ENCODE measurements around the gene CASP2.

CASP2 gene

DNA sequence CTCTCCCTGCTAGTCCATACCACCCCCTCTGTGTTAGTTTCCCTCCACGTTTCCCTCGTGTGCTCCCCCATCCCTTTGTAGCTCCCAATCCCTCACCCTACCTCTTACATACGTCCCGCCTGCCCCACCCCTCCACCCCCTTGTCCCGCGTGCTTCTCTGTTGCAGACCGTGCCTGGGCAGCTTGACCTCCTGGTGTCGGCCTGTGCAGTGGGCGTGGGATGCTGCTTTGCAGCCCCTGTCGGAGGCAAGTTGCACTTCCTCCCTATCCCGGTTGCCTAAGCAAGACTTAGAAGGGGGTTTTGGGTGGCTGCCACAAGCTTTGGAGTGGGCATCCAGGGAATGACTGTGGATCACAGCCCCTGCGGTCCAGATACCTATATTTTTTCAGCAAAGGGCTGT lies 35.5 kb downstream of the CASP2 start:
- FAIRE-seq, result no peak
- DNase-seq (ENCODE audit: extremely low spot score, insufficient read length, low read depth), result no peak

DNA sequence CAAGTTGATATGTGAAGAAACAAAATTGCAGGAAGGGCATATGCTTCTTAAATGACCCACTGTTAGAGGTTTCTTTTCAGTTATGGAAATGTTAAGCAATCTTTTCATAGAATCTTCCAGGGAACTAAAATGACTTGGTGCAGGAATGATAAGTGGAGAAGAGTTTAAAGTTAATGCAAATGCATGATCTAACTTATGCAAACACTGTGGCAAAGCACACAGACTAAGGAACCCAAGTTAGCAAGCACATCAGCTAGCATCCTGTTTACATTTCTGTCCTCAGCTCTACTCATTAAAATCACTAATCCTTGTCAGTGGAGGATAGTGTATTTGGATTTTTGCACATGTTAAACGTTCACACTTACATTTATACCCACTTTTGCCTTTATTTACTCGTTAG lies 37.1 kb downstream of the CASP2 start:
- DNase-seq (ENCODE audit: extremely low spot score, insufficient read length, low read depth) (no peak), FAIRE-seq (no peak)

DNA sequence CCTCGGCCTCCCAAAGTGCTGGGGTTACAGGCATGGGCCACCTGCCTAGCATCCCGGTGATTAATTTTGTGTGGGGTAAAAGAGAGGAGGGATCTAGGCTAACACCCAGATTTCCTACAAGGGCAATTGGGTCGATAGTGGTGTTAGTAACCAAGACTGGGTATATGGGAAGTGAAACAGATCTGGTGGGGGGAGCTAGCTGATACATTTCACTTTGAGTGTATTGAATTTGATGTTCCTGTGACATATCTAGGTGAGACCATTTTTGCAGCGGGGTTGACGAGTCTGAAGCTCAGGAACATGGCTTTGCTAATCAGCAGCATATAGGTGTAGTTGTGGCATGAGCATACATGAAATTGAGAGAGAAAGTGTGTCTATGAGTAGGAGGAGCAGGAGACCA lies 39.8 kb downstream of the CASP2 start:
- DNase-seq (ENCODE audit: extremely low spot score, insufficient read length, low read depth), result no peak
- no peak for FAIRE-seq

DNA sequence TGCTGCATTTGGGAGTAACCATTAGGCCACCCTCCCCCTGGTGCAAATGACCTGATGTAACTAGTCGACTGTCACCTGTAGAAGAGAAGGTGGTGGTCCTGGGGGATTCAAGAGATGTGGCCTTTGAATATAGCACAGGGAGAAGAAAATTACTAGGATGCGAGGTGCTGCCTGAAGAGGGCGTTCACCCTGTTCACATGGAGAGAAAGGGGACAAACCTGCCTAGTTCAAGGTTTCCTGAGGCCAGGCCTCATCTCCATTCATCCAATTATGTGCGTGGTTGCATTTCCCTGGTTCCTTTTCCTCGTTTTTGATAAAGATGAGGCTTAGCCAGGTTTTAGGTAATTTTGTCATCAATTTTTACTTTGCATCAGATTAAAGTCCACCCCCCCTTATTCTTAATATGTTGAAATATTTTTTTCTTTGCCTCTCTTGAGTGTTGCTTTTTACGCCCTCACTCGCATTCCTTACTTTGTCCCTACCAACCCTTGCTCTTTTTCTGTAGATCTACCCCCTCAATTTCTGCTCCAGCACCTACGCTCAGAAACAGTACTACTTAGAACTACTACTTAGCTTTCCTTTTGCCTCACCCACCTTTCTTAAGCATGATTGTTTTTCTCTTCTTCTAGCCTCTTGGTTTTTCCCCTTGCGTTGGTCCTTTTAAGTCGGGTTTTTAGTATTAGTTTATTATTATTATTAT lies 41.5 kb downstream of the CASP2 start:
- FAIRE-seq (no peak), DNase-seq (ENCODE audit: extremely low spot score, insufficient read length, low read depth) (no peak)

DNA sequence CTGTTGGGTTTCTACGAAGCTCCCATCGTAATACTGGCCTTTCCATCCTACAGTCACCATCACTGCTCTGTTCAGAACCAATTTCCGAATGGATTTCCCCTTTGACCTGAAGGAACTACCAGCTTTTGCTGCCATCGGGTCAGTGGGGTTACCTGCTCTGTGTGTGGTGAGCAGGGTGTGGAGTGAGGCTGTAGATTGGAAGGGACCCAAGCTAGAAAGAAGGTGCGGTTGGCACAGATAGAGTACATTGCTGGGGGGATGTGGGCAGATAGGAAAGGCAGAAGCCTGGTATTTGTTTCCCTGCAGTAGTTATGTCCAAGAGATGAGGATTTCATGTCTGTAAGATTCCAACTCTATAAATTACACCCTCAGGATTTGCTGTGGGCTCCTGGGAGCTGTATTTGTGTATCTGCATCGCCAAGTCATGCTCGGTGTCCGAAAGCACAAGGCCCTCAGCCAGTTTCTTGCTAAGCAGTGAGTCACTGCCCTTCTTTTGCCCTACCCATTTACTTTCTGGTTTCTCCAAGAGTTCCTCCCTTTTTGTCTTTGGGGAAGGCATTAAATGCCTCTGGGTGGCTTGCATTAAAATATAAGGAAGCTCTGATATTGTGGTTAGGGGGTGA lies 43.1 kb downstream of the CASP2 start:
- DNase-seq (ENCODE audit: extremely low spot score, insufficient read length, low read depth), result no peak

DNA sequence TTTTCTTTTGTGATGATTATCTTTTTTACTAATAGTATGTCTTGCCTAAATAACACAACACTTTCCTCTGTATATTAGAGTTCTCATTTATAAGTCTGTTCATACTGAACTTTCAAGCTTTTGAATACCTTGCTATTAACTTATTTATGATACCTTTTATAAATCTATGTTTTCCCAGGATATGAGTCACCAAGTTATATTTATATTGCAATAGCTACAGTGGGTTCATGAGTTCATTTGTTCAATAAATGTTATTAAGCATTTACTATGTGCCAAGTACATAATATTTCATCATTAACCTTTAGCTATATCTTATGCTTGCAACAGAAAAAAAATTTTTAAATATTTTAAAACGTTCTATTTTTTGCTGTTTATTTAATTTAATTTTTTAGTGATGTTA lies 46.1 kb downstream of the CASP2 start:
- FAIRE-seq (no peak), DNase-seq (ENCODE audit: extremely low spot score, insufficient read length, low read depth) (no peak)

More for the DNA sequence above, 43.1 kb downstream of the CASP2 start:
- FAIRE-seq, result no peak

DNA sequence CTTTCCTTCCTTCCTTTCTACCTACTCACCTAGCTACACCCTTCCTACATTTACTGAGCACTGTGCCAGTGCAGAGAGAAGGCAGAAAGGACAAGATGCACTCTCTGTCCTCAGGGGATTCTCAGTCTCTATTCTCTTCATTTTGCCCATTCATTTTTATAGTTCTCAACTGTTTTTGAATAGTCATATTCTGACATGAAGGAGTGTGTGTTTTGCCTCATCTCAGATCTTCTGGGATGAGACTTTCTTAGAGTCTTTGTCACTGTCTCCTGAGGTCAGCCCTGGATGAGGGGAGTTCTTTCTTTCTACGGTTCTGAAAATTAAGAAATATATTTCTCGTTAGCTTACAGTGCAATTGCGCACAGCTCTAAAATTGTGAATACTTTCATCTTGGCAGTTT lies 49.1 kb downstream of the CASP2 start:
- FAIRE-seq, result no peak
- DNase-seq (ENCODE audit: extremely low spot score, insufficient read length, low read depth), result no peak

DNA sequence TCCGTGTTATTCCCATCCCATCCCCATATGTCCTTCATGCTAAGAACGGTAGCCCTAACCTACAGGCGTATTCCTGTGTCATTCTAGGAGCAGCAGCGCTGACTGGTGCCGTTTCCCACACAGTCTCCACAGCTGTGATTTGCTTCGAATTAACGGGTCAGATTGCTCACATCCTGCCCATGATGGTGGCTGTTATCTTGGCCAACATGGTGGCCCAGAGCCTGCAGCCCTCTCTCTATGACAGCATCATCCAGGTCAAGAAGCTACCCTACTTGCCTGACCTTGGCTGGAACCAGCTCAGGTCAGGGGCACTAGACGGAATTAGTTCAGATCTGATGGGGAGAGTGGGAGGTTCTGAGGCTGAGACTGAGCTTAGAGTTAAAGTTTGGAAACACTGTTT lies 53.7 kb downstream of the CASP2 start:
- DNase-seq (ENCODE audit: extremely low spot score, insufficient read length, low read depth), result no peak
- no peak for FAIRE-seq

DNA sequence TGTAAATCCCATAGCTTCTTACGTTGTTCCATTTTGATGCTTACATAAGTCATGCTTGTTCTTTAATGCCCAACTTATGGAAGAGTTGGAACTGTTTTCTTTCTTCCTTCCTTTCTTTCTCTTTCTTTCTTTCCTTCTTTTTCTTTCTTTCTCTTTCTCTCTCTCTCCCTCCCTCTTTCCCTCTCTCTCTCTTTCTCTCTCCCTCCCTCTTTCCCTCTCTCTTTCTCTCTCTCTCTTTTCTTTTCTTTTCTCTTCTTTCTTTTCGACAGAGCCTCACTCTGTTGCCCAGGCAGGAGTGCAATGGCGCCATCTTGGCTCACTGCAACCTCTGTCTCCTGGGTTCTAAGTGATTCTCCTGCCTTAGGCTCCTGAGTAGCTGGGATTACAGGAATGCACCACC lies 55.4 kb downstream of the CASP2 start:
- FAIRE-seq (no peak), DNase-seq (ENCODE audit: extremely low spot score, insufficient read length, low read depth) (no peak)

DNA sequence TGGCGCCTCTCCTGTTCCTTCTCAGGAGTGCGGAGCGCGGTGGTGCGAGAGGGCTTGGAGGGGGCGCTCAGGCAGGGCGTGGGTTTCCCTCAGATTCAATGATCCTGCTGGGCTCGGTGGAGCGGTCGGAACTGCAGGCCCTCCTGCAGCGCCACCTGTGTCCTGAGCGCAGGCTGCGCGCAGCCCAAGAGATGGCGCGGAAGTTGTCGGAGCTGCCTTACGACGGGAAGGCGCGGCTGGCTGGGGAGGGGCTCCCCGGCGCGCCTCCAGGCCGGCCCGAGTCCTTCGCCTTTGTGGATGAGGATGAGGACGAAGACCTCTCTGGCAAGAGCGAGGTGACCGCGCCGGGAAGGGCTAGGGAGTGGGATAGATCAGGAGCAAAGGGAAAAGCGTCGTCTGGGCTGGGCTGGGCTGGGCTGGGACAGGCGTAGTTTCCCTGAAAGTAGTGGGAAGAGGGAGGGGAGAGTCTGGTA lies 57.3 kb downstream of the CASP2 start:
- FAIRE-seq, result no peak

DNA sequence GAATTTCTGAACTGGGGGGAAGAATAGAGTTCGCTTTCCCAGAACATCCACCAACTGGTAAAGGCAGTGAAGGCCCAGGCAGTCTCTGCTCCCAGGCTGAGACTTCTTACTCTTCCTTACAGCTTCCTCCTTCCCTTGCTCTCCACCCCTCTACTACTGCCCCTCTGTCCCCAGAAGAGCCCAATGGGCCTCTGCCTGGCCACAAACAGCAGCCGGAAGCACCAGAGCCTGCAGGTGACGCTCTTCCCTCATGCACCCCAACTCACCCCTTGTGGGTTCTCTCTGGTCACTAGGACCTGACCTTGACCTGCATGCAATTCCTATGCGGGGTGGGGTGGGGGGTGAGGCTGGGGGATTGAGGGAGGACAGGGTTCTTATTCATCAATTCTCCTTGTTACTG lies 57.9 kb downstream of the CASP2 start:
- no peak for DNase-seq (ENCODE audit: extremely low spot score, insufficient read length, low read depth)
- no peak for FAIRE-seq

More for the DNA sequence above, 57.3 kb downstream of the CASP2 start:
- DNase-seq (ENCODE audit: extremely low spot score, insufficient read length, low read depth), result no peak

DNA sequence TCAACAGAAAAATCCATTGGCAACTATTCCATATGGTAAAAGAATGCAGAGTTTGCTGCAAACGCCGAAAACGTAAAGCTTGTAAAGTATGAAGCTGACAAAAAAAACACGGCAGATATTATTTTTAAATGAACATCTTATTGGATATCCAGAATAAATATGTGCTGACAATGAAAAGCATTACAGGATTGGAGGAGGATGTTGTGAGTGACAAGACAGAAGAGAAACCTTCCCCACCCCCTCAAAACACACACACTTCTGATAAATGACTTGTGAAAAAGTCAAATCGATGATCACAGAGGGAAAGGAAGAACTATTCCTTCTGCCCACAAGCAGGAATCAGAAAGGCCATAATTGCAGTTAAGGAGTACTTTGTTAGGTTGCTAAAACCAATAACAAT lies 59.8 kb downstream of the CASP2 start:
- DNase-seq (ENCODE audit: extremely low spot score, insufficient read length, low read depth), result no peak
- FAIRE-seq, result no peak

DNA sequence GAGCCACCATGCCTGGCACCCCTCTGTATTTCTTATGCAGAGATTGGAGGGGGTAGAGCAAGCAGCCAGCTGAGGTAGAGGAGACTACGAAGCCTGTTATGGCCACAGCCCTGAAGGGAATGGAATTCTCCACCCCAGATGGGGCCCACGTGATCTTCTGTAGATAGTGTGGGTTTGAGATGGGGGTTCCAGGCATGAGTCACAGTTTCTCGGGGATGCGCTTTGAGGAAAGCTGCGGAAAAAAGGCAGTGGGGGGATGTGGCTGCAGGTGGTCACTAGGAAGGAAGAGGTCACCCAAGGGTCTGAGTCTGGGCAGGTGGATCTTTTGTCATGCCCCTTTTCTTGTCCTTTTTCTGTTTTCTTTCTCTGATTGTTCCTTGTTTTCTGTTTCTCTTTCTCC lies 62.9 kb downstream of the CASP2 start:
- DNase-seq (ENCODE audit: extremely low spot score, insufficient read length, low read depth) (no peak), FAIRE-seq (no peak)

DNA sequence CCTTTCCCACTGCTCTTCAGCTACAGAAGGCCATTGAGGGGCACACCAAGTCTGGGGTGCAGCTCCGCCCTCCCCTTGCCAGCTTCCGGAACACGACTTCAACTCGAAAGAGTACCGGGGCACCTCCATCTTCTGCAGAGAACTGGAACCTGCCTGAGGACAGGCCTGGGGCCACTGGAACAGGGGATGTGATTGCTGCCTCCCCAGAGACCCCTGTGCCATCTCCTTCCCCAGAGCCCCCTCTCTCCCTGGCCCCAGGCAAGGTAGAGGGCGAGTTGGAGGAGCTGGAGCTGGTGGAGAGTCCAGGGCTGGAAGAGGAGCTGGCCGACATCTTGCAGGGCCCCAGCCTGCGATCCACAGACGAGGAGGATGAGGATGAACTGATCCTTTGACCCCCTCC lies 63.4 kb downstream of the CASP2 start:
- DNase-seq (ENCODE audit: extremely low spot score, insufficient read length, low read depth), result no peak
- FAIRE-seq, result no peak

DNA sequence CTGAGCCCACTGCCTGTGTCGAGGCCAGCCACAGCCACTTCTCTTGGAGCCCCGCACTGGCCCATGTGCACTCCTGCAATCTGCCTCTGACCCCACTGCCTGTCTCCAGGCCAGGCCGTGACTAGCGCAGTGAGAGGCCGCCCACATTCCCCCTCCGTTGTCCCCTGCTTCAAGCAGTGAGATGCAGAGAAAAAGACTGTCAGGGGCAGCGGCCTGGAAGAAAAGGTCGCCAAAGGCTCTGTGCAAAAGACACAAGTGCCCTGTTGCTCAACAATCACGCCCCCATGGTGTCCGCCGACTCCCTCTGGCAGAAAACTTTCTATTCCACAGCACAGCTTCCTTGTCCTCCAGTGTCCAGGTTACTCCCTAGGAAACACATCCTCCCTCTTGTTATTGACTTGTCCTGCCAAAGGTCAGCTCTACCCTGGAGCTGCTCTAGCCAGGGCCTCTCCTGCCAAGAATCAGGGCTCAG lies 64.4 kb downstream of the CASP2 start:
- FAIRE-seq (no peak), DNase-seq (ENCODE audit: extremely low spot score, insufficient read length, low read depth) (no peak)

DNA sequence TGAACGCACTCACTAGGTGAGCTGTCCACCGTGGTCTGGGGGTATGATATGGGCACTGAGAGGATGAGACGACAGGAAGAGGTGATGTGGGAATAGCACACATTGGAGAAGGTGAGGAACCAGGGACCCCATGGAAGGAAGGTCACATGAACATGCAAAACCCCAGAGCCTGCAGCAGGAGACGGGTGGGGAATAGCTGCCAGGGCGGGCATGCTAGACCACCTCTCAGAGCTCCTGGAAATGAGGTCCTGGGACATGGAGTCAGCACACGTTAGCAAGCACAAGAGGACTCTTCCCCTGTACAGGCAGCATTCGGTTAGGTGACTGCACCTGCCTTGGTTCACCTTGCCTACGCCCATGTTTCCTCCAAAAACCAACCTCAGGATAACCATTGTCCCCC lies 66.2 kb downstream of the CASP2 start:
- no peak for FAIRE-seq

DNA sequence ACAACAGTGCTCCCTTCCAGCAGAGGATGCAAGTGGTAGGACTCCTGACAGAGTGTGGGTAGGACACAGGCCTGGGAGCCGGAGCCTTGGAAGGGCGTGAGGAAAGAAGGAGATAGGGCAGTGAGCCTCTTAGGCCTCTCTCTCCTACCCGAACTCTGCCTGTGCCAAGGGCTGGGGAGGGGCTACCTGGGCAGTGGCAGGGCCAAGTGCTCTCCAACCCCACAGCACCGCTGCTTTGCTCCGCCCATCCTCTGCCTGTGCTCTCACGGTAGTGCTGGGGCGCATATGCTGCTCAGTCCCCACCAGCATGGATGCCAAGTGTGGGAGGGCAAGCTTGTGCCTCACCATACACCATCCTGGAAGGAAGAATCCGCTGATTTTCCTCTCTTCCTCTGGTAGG lies 66.8 kb downstream of the CASP2 start:
- FAIRE-seq (no peak), DNase-seq (ENCODE audit: extremely low spot score, insufficient read length, low read depth) (no peak)

More for the DNA sequence above, 66.2 kb downstream of the CASP2 start:
- DNase-seq (ENCODE audit: extremely low spot score, insufficient read length, low read depth), result no peak

DNA sequence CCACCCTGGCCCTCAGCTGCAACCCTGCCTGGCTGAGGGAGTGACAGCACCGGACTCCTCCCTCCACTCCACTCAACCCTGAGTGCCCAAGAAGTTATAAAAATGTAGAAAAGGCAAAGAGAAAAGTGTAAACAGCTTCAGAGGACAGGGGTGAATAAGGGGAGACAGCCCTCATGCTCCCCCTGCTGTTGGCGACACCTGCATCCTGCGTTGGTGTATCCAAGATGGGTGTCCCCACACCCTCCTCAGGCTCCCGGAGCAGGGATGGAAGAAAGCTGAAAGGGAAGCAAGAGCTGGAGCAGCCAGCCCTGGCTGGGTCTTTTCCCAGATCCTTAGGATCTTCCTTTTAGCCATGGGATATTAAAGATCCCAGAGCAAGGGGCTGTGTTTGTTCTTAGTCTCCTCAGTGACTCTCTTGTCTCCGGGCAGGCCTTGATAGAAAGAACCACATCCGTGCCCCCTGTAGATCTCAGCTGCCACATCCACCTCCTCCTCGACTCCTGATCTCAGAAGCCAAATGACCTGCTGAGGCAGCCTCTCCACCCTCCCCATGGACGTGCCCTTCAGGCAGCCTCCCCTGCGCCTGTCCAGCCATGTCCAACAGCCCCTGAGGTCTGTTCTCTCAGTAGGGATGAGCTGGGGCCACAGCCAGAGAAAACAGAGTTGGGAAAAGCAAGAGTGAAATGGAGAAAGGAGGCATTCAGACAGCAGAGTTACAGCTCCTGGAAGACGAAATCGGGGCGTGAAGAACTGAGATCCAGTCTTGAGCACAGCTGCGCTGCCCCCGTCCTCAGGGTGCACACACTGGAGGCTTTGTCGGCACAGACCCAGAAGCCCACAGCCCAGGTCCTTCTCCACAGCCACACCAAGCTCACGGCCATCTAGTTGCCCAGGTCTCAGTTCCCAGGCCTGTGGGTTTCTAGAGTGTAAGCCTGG lies 67.6 kb downstream of the CASP2 start:
- no peak for FAIRE-seq
- no peak for DNase-seq (ENCODE audit: extremely low spot score, insufficient read length, low read depth)

DNA sequence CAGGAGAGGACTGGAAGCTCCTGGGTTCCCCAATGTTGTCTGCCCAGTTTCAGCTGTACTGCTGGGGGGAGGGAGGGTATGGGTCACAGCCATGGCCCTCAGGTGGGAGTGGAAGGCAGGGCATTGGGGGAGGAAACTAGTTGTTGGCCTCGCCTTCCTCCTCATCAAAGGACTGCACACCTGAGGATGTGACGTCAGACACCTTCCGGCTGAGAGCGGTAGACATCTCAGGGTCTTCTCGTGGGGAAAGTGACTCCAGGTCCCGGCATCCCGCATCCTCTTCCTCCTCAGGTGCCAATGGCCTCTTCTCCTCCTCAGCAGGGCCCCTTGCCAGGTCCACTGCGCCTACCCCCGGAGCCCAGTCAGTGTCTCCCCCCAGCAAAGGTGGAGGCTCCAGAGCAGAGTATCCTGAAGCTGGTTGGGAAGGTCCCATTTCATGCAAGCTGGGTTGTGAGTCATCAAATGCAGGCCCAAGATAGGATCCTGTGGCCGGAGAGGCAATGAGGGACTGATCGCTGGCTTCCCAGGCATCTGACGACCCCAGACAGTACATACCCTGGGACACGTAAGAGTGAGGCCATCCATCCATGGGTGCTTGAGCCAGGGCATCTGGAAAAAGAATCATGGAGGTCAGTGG lies 68.4 kb downstream of the CASP2 start:
- DNase-seq (ENCODE audit: extremely low spot score, insufficient read length, low read depth), result no peak
- no peak for FAIRE-seq

Data from GM18507 (cell line).